Effector CD8-positive, alpha-beta T cell (primary cell): ENCODE data around the gene PTCD1.
A peak's percentile ranks its signal among the peaks of the same experiment; 100 is the strongest.
"Not testable (repeated sequence)": the region's sequence is repeated elsewhere in the genome, so short reads cannot be mapped to it uniquely, and the experiment has no call there.

Experiments
- DNase-seq: peaks from one replicate; lab custom pipeline; 2025; lab: John Stamatoyannopoulos, UW

Gene PTCD1

GRCh38 chr7:99451936-99452335 lies 13.3 kb upstream of the PTCD1 start:
- no peak for DNase-seq

- no peak for DNase-seq
These were observed 10.7 kb upstream of the PTCD1 start for GRCh38 chr7:99449326-99449725.

DNA sequence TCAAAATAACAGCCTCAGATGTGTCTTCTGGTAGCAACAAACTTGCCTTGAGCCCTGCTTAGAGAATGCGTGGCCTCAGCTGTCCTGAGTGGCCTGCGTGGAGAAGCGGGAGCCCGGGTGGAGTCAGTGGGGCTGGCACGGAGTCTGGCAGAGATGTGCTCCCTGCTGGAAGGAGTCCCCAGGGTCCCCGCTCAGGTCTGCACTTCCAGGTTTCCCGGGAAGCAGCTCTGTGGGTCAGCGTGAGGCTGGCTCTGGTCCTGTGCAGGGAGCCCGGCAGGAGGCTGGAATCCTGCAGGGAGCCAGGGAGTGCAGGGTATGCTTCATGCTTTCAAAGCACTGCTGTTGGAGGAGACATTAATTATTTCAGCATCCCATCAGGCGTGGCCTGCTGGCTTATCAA lies 10.3 kb upstream of the PTCD1 start:
- no peak for DNase-seq

DNA sequence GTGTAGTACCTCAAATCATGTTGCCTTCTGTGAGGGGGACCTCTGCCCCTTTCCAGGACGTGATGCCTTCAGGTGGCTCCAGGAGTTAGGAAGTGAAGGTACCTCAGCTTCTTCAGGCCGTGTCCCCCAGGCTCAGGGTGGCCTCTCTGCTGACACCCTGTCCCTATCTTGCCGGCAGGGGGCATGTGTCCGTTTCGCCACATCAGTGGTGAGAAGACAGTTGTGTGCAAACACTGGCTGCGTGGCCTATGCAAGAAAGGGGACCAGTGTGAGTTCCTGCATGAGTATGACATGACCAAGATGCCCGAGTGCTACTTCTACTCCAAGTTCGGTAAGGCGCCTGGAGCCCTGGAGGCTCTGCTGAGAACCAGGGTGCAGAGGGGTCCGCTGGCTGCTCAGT lies 9.3 kb upstream of the PTCD1 start:
- DNase-seq: no peak

- no peak for DNase-seq
These were observed 7.5 kb upstream of the PTCD1 start for GRCh38 chr7:99446096-99446495.

DNA sequence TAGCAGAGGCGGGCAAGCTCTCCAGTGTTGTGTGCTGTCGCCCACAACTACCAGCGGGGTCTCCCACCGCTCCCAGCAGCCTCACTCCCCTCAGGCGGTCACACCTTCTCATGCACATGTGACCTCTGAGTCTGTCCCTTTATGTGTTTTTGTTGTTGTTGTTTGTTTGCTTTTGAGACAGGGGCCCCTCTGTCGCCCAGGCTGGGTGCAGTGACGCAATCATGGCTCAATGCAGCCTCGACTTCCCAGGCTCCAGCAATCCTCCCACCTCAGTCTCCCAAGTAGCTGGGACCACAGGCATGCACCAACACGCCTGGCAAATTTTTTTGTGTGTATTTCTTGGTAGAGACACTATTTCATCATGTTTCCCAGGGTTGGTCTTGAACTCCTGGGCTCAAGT lies 1.6 kb upstream of the PTCD1 start:
- DNase-seq: no peak

DNA sequence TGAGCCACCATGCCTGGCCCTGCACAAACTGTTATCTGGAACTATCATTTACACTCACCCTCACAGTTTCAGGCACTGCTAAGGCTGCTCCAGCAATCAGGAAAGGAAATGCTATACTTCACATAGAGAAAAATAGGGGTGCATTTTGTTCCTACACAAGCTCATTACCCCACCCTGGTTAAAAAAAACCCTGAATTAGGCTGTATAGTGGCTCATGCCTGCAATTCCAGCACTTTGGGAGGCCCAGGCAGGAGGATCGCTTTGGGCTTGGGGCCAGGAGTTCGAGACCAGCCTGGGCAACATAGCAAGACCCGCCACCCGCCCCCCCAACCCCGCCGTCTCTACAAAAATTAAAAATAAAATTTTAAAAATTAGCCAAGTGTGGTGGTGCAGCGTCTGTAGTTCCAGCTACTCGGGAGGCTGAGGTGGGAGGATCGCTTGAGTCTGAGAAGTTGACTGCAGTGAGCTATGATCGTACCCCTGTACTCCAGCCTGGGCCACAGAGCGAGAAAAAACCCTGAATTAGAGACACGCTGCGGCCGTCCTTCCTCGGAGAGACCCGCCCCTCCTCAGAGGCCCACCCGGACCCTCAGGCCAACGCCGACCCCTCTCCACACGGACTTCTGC lies 539 bp downstream of the PTCD1 start:
- no peak for DNase-seq

DNA sequence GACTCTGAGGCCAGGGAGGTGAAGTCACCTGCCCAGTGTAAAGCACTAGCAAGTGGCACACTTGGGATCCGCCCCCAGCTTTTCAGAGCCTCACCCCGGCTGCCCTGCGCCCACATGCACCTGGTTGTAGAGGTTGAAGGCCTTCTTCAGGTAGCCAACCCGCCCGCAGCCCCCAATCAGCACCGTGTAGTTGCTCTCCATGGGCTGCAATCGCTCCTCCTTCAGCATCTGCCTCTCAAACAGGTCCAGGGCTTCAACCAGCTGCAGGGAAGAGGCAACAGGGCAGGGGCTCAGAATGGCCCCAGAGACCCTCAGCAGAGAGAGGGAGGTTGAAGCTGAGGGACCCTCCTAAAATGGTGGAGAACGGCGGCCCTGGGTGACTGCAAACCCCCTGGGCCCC lies 5.4 kb downstream of the PTCD1 start:
- no peak for DNase-seq

GRCh38 chr7:99431756-99432540 lies 6.7 kb downstream of the PTCD1 start:
- not testable (repeated sequence) for DNase-seq

GRCh38 chr7:99429756-99430155 lies 8.8 kb downstream of the PTCD1 start:
- DNase-seq: no peak

GRCh38 chr7:99428972-99429566 lies 9.5 kb downstream of the PTCD1 start:
- DNase-seq: no peak

DNA sequence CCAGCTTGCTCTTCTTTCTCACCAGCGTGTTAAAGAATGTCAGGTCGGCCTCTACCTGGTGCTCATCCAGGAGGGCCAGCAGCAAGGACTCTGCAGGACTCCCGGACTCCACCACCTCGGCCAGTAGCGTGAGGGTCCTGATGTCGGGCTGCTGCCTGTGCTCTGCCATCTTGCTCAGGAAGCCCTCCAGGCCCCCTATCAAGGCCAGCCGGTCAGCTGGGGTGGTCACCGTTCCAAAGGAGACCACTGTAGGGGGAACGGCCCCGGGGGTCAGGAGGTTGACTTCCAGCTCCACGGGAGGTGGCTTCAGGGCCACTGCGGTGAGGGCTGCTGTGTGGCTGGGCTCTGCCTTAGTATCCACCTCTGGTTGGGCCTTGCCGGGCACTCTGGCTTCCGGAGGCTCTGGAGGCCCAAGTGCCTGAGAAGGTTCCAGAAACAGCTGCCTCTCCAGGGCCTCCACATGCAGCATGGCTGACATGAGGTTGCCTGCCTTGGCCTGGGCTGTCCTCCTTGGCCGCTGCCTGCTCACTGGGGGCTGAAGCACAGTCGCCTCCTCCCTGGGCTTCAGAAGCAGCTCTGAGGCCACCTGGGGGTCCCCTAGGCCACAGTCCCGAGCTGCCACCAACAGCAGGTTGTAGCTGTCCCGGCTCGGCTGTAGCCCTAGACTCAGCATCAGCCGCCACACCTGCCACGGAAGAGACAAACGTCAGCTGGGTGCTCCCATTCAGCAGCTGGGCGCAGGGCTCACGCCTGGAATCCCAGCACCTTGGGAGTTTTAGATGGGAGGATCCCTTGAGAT lies 13.5 kb downstream of the PTCD1 start:
- no peak for DNase-seq

DNA sequence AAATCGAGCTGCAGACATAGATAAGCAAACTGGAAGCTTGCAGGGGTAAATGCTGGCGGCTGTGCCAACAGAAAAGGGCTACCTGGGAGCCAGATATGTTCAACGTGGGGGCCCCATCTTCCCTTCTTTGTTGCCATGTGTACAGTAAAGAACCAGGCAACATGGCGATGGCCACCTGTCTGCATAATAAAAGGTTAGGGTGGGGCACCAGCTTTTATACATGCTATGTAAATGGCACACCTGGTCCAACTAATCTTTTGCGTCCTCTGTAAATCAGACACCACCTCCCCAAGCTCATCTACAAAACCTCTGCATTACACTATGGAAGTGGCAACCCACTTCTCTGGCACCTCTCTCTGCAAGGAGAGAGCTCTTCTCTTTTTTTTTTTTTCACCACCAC lies 16.0 kb downstream of the PTCD1 start:
- DNase-seq: no peak

DNA sequence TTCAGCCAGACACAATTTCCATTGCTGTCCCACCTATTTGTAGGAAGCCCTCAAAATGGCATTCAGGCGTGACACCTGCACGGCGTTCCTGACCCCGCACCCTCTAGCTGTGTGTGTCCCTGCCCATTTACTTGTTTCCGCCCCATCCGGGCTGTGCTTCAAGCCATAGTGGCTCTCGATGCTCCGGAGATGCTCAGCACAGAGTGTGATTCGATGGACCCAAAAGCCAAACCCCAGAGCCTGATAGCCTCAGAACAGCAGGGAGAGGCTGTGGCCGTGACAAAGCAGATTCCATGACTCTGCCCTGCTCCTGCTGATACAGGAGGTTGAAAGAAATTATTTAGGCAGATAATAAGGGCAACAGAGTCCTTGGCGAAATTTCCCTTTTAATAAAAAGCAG lies 16.4 kb downstream of the PTCD1 start:
- DNase-seq: no peak

DNA sequence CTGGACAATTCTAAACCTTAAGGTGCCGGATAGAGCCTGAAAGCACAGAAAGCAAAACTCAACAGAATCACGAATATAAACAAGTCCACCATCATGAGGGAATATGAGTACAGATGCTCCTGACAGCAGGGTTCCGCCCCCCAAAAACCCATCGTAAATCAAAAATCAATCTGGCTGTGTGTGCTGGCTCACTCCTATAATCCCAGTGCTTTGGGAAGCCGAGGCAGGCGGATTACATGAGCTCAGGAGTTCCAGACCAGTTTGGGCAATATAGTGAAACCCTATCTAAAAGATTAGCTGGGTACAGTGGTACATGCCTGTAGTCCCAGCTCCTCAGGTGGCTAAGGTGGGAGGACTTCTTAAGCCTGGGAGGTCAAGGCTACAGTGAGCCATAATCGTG lies 17.6 kb downstream of the PTCD1 start:
- DNase-seq: no peak

GRCh38 chr7:99420213-99420612 lies 18.4 kb downstream of the PTCD1 start:
- DNase-seq: no peak

- no peak for DNase-seq
These were observed 19.1 kb downstream of the PTCD1 start for GRCh38 chr7:99419323-99420021.

DNA sequence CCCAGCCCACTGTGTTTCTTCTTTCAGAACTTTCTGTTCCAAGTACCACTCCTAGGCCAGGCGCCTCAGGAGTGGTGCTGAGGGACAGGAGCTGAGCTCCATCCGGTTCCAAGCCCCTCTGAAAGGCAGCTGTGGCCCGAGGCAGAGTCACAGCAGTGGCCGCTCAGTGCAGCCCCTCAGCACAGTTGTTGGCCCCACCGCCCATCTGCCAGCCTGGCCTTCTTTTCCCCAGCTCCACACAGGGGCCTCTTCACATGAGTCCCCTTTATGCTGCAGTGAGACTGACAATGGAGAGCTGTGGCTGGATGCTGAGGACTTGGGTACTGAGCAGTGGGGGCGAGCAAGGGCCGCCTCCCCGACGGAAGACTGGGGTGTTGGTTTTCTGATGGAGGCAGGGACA lies 20.3 kb downstream of the PTCD1 start:
- DNase-seq: no peak

DNA sequence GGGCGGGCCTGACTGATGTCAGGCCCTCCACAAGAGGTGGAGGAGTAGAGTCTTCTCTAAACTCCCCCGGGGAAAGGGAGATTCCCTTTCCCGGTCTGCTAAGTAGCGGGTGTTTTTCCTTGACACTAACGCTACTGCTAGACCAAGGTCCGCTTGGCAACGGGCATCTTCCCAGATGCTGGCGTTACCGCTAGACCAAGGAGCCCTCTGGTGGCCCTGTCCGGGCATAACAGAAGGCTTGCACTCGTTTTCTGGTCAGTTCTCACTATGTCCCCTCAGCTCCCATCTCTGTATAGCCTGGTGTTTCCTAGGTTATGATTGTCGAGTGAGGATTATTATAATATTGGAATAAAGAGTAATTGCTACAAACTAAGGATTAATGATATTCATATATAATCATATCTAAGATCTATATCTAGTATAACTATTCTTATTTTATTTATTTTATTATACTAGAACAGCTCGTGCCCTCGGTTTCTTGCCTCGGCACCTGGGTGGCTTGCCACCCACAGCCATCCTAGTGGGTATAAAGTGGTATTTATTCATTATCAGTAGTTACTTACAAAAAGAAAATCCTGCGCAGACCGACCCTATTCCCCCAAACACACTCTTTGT lies 23.0 kb downstream of the PTCD1 start:
- DNase-seq: peak; percentile 5

- no peak for DNase-seq
These were observed 28.0 kb downstream of the PTCD1 start for GRCh38 chr7:99410635-99411034.

GRCh38 chr7:99409806-99410205 lies 28.8 kb downstream of the PTCD1 start:
- no peak for DNase-seq

- no peak for DNase-seq
These were observed 29.4 kb downstream of the PTCD1 start for GRCh38 chr7:99409192-99409572.
